ENCODE data around the gene RTN4R.

RTN4R gene

DNA sequence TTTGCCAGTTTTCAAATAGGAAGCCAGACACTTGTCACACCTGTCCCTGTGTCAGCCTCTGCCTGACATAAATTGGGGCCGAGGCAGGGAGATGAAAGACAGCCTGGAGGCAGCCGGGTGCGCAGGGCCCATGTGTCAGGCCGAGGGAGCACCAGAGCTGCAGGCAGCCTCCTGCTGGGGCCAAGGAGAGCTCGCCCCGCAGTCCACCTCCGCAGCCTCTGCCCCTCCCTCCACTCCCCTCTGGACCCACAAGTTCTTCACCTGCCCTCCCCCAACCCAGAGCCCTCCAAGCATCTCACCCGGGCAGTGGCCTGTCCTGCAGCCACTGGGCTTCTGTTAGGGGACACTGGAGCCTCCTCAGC, 8.8 kb downstream of the RTN4R start:
- TF ChIP-seq TAF1 (IDR thresholded peaks at IDR 0.05; ENCODE audit: borderline replicate concordance, insufficient read depth, low read length) (no peak), FOXP2 (optimal IDR thresholded peaks at IDR 0.05; ENCODE audit: borderline replicate concordance, extremely low read depth, extremely low read length, insufficient read depth) (no peak), POLR2AphosphoS5 (IDR thresholded peaks at IDR 0.05; ENCODE audit: low read depth, low read length) (no peak), REST (IDR thresholded peaks at IDR 0.05; ENCODE audit: insufficient read depth in 1 of 2, low read depth in 2 of 2, low read length in 2 of 2) (no peak), SIN3A (IDR thresholded peaks at IDR 0.05; ENCODE audit: borderline replicate concordance, insufficient read depth, low read length) (no peak)

DNA sequence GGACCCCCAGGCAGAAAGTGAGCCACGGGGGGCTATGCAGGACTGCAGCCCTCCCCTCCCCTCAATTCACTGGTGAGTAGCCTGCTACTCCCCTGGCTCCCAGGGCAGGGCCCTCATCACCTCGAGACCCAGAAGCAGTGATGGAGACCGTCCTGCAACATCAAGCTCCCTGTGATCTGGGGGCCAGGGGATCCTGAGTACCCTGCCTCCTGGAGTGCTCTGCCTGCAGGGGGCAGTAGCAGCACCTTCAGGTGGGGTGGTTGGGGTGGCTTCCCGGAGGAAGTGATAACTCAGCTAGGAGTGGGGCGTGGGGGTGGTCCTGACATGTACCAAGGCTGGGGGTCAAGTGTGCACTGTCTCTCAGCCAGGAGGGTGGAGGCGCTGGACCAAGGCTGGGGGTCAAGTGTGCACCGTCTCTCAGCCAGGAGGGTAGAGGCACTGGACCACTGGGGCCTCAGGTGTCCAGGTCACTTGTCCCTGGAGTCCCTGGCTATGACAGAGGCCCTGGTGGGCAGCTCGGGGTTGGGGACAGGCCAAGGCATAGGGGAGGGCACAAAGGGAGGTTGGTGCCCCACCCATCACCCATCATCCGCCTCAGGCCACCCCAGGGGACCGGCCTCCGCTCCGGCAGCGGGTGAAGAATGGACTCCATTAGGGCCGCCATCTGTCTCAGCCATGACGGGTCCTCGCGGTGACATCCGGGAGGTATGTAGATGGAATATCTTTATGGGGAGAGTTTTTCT, 9.4 kb downstream of the RTN4R start:
- no peak for TF ChIP-seq SIN3A (IDR thresholded peaks at IDR 0.05; ENCODE audit: borderline replicate concordance, insufficient read depth, low read length)
- no peak for TF ChIP-seq POLR2AphosphoS5 (IDR thresholded peaks at IDR 0.05; ENCODE audit: low read depth, low read length)
- TF ChIP-seq REST (IDR thresholded peaks at IDR 0.05; ENCODE audit: insufficient read depth in 1 of 2, low read depth in 2 of 2, low read length in 2 of 2), result no peak
- no peak for TF ChIP-seq FOXP2 (optimal IDR thresholded peaks at IDR 0.05; ENCODE audit: borderline replicate concordance, extremely low read depth, extremely low read length, insufficient read depth)
- no peak for TF ChIP-seq TAF1 (IDR thresholded peaks at IDR 0.05; ENCODE audit: borderline replicate concordance, insufficient read depth, low read length)

DNA sequence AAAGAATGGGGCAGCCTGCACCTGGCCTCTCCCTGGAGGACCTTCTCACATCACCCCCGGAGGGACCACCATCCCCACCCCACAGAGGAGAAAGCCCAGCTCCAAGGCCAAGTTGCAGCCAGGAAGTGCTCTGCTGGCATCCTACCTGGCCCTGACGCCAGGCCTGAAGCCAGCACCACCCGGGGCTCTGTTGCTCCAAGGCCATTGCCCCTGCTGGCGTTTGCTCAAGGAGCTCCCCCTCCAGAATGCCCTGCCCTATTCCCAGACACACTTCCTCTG, 10.2 kb downstream of the RTN4R start:
- TF ChIP-seq TAF1 (IDR thresholded peaks at IDR 0.05; ENCODE audit: borderline replicate concordance, insufficient read depth, low read length), result no peak
- TF ChIP-seq REST (IDR thresholded peaks at IDR 0.05; ENCODE audit: insufficient read depth in 1 of 2, low read depth in 2 of 2, low read length in 2 of 2), result no peak
- no peak for TF ChIP-seq SIN3A (IDR thresholded peaks at IDR 0.05; ENCODE audit: borderline replicate concordance, insufficient read depth, low read length)
- no peak for TF ChIP-seq POLR2AphosphoS5 (IDR thresholded peaks at IDR 0.05; ENCODE audit: low read depth, low read length)
- TF ChIP-seq FOXP2 (optimal IDR thresholded peaks at IDR 0.05; ENCODE audit: borderline replicate concordance, extremely low read depth, extremely low read length, insufficient read depth), result no peak

GRCh38 chr22:20257212-20258020, 10.7 kb downstream of the RTN4R start:
- TF ChIP-seq FOXP2 (optimal IDR thresholded peaks at IDR 0.05; ENCODE audit: borderline replicate concordance, extremely low read depth, extremely low read length, insufficient read depth) (no peak), REST (IDR thresholded peaks at IDR 0.05; ENCODE audit: insufficient read depth in 1 of 2, low read depth in 2 of 2, low read length in 2 of 2) (no peak), POLR2AphosphoS5 (IDR thresholded peaks at IDR 0.05; ENCODE audit: low read depth, low read length) (no peak), SIN3A (IDR thresholded peaks at IDR 0.05; ENCODE audit: borderline replicate concordance, insufficient read depth, low read length) (no peak), TAF1 (IDR thresholded peaks at IDR 0.05; ENCODE audit: borderline replicate concordance, insufficient read depth, low read length) (no peak)

All from PFSK-1 (cell line).